Nephron progenitor cell (in vitro differentiated cells): Measurements from ENCODE around the gene MAS1L.

Experiments used
- DNase-seq: peaks from one replicate; pipeline ENCODE4 v3.0.0; 2021
- H3K27ac Mint-ChIP-seq: 2 replicates; pipeline ENCODE4 v1.8.0; 2021; ENCODE audit warnings: mild to moderate bottlenecking, moderate library complexity, mixed read lengths
- H3K27me3 Mint-ChIP-seq: 2 replicates; pipeline ENCODE4 v1.8.0; 2021; ENCODE audit warnings: mild to moderate bottlenecking, low read depth, mixed read lengths; ENCODE audit not compliant: poor library complexity
- H3K36me3 Mint-ChIP-seq: 2 replicates; pipeline ENCODE4 v1.8.0; 2021; ENCODE audit warnings: low read depth, mixed read lengths
- H3K4me1 Mint-ChIP-seq: 2 replicates; pipeline ENCODE4 v1.8.0; 2021; ENCODE audit warnings: mixed read lengths
- H3K4me3 Mint-ChIP-seq: 2 replicates; pipeline ENCODE4 v1.8.0; 2021; ENCODE audit warnings: mild to moderate bottlenecking, moderate library complexity, mixed read lengths
- H3K9me3 Mint-ChIP-seq: 2 replicates; pipeline ENCODE4 v1.8.0; 2021; ENCODE audit warnings: mild to moderate bottlenecking, moderate library complexity, mixed read lengths
- TF ChIP-seq, protein P1 (sequence below): fragments of 200-600 bp; sonication (generic); IDR thresholded peaks from 2 replicates; pipeline ENCODE4 v1.5.0; 2021; ENCODE audit warnings: antibody characterized with exemption

Gene MAS1L, protein sequence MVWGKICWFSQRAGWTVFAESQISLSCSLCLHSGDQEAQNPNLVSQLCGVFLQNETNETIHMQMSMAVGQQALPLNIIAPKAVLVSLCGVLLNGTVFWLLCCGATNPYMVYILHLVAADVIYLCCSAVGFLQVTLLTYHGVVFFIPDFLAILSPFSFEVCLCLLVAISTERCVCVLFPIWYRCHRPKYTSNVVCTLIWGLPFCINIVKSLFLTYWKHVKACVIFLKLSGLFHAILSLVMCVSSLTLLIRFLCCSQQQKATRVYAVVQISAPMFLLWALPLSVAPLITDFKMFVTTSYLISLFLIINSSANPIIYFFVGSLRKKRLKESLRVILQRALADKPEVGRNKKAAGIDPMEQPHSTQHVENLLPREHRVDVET

DNA sequence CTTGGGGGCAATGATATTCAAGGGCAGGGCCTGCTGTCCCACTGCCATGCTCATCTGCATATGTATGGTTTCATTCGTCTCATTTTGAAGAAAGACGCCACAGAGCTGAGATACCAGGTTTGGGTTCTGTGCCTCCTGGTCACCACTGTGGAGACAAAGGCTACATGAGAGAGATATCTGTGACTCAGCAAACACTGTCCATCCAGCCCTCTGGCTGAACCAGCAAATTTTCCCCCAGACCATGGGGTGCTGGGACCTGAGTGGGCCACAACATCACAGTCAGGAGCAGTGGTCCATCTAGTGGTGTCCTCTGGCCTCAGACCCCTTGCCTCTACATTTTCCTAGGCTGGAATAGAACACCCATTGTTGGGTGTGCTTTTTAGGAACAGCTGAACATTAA, at the start of gene MAS1L:
TSS of gene MAS1L (minus strand) at position 297 of the 400 bp plus-strand sequence. CDS start at position 243, 54 bp downstream.
- no peak within 1 kb of the TSS for H3K27ac Mint-ChIP-seq
- H3K4me1 Mint-ChIP-seq = no peaks in the 10 kb centered on the region
- no peak within 1 kb of the TSS for H3K4me3 Mint-ChIP-seq

DNA sequence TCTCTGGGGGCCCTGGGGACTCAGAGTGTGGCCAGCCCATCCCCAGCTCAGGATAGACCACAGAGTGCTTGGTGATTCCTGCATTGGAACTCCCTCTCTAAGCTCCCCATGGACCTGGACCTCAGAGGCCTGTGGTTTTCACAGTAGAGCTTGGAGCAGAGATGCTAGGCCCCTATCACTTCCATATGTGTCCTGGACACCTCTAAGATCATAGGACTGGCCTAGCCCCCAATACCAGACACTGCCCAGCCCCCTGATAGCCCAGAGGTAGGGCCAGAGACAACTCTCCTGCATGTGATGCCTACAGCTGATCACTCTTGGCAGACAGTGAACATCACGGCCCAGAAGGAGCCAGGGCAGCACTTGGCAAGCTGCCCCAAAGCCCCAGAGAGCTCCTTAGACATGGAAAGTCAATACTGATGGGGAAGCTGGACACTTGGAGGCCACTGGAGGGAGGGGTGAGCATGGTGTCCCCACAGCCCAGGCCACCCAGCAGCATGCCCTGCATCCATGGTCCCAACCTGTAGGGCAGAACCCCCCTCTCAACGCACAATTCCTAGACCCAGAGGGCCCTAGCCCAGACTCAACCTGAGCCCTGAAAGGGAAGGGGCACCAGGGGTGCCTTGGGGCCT, 44.7 kb upstream of the MAS1L start:
- no peak overlapping the region for H3K4me3 Mint-ChIP-seq
- no peaks in the 10 kb centered on the region for H3K9me3 Mint-ChIP-seq
- H3K27ac Mint-ChIP-seq = no peak overlapping the region
- no peaks in the 10 kb centered on the region for H3K36me3 Mint-ChIP-seq
- TF ChIP-seq, protein P1, sequence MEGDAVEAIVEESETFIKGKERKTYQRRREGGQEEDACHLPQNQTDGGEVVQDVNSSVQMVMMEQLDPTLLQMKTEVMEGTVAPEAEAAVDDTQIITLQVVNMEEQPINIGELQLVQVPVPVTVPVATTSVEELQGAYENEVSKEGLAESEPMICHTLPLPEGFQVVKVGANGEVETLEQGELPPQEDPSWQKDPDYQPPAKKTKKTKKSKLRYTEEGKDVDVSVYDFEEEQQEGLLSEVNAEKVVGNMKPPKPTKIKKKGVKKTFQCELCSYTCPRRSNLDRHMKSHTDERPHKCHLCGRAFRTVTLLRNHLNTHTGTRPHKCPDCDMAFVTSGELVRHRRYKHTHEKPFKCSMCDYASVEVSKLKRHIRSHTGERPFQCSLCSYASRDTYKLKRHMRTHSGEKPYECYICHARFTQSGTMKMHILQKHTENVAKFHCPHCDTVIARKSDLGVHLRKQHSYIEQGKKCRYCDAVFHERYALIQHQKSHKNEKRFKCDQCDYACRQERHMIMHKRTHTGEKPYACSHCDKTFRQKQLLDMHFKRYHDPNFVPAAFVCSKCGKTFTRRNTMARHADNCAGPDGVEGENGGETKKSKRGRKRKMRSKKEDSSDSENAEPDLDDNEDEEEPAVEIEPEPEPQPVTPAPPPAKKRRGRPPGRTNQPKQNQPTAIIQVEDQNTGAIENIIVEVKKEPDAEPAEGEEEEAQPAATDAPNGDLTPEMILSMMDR = no peak
- H3K27me3 Mint-ChIP-seq = peaks cover 15% of the 10 kb centered on the region
- no peaks in the 10 kb centered on the region for H3K4me1 Mint-ChIP-seq
- DNase-seq = no peak

More for the DNA sequence above, at the start of gene MAS1L:
- Mint-ChIP-seq H3K36me3 (no peaks in the 10 kb centered on the region), H3K9me3 (peaks cover under 1% of the 10 kb centered on the region), H3K27me3 (peaks cover under 1% of the 10 kb centered on the region)
- no peak for DNase-seq
- TF ChIP-seq, protein P1 = no peak

DNA sequence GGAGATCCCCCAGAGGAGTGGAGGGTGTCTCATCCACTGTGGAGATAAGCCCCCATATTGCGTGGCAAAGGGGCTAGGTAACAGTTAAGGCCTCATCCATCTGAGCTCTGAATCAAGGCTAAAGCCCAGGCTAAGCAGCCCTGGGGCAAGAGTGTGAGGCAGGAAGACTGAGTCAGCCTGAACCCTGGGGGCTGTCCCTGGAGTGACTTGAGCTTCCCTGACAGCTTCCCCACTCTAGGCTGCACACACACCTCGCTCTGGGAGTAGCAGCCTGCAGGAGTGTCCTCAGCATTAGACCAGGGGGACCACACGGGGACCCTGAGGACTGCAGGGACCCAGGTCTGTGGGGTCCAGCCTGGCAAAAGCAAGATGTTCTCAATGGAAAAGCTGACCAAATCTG, 43.9 kb upstream of the MAS1L start:
- no peaks in the 10 kb centered on the region for H3K9me3 Mint-ChIP-seq
- no peak overlapping the region for H3K27ac Mint-ChIP-seq
- H3K36me3 Mint-ChIP-seq = no peaks in the 10 kb centered on the region
- TF ChIP-seq, protein P1 = no peak
- no peak for DNase-seq
- no peaks in the 10 kb centered on the region for H3K4me1 Mint-ChIP-seq
- peaks cover 13% of the 10 kb centered on the region for H3K27me3 Mint-ChIP-seq
- no peak overlapping the region for H3K4me3 Mint-ChIP-seq

DNA sequence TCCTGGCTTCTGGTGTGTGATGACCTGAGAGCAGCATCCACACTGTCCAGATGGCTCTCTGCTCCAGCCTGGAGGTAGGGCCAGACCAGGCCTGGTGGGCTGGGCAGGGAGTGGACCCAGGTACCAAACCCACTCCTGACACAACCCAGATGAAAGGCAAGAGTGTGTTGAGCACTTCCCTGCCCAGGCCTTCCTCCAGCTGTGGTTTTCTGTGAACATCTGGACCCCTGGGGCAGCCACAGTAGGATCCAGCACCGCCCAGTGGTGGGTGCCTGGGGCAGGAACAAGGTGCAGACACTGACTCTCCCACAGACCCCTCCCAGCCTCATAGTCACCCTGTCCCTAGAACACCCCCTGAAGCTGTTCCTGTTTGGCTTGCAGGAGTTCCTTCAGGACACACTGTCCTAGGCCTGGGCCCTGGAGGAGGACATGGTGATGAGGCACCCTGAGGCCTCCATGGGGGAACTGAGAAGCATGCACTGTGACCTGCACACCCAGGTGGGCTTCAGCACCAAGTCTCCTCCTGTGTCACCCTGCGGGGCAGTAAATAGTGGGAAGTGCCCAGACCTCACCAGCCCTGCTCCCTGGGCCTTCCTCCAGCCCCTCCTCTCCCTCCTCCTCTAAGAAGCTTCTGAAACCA, 43.0 kb upstream of the MAS1L start:
- no peaks in the 10 kb centered on the region for H3K36me3 Mint-ChIP-seq
- no peak for DNase-seq
- no peaks in the 10 kb centered on the region for H3K4me1 Mint-ChIP-seq
- H3K27ac Mint-ChIP-seq = no peak overlapping the region
- TF ChIP-seq, protein P1 = no peak
- H3K27me3 Mint-ChIP-seq = peaks cover 12% of the 10 kb centered on the region
- H3K9me3 Mint-ChIP-seq = no peaks in the 10 kb centered on the region
- H3K4me3 Mint-ChIP-seq = no peak overlapping the region

DNA sequence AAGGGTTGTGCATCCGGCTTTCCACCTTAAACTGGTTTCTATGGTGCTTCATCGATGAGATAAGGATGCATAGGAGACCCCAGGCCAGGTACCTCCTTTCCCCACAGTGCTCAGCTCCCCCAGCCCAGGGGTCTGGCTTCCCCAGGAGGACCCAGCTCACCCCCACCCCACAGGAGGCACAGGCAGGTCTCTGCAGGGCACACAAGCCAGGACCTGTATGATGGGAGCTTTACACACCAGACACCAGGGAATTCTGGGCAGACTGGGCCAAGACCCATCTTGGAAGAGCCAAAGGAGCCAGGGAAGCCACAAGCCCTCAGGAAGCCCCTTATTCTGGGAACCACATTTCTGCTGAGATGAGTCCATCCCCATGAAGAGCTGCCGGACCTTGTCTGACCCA, 42.2 kb upstream of the MAS1L start:
- Mint-ChIP-seq H3K36me3 (no peaks in the 10 kb centered on the region), H3K9me3 (no peaks in the 10 kb centered on the region), H3K27ac (no peak overlapping the region), H3K4me1 (no peaks in the 10 kb centered on the region), H3K4me3 (no peak overlapping the region), H3K27me3 (peaks cover 10% of the 10 kb centered on the region)
- no peak for DNase-seq
- TF ChIP-seq, protein P1 = no peak
